DOHH2 (cell line): Measurements from ENCODE around the gene NSD2.
"Not testable (repeated sequence)": the region's sequence is repeated elsewhere in the genome, so short reads cannot be mapped to it uniquely, and the experiment has no call there.

ENCODE experiments used
- CTCF ChIP-seq: fragments of 200-600 bp; sonication (generic); IDR thresholded peaks from one replicate; pipeline ENCODE4 v1.5.1; 2014; ENCODE audit warnings: antibody characterized with exemption, mild to moderate bottlenecking, low read depth, low read length; ENCODE audit not compliant: poor library complexity, severe bottlenecking
- EZH2phosphoT487 ChIP-seq: fragments of 200-600 bp; sonication (generic); IDR thresholded peaks from 2 replicates; pipeline ENCODE4 v1.6.1; 2017; ENCODE audit warnings: borderline replicate concordance, mild to moderate bottlenecking, antibody characterized with exemption, low read length, moderate library complexity, mixed read lengths

- not testable (repeated sequence) for TF ChIP-seq CTCF, EZH2phosphoT487
Observed at GRCh38 chr4:1911316-1911715, 40.1 kb downstream of the NSD2 start.
